Type B pancreatic cell (in vitro differentiated cells): ENCODE data around the gene GJA4. TPM values are rescaled to one million over a fixed set of nuclear protein-coding genes. Genes with fewer than 3 reads are reported as not detected.
"Not testable (repeated sequence)": the region's sequence is repeated elsewhere in the genome, so short reads cannot be mapped to it uniquely, and the experiment has no call there.

Source experiments
- DNase-seq: peaks from one replicate; pipeline ENCODE4 v3.0.0; 2021; ENCODE audit warnings: mixed read lengths; ENCODE audit not compliant: unreplicated experiment; ENCODE audit errors: extremely low spot score
- H3K27ac Mint-ChIP-seq: 2 replicates; pipeline ENCODE4 v1.8.0; 2021; ENCODE audit warnings: mild to moderate bottlenecking, mixed read lengths
- H3K27me3 Mint-ChIP-seq: 2 replicates; pipeline ENCODE4 v1.8.0; 2021; ENCODE audit warnings: mixed read lengths
- H3K36me3 Mint-ChIP-seq: 2 replicates; pipeline ENCODE4 v1.8.0; 2021; ENCODE audit warnings: mixed read lengths
- H3K4me1 Mint-ChIP-seq: one replicate; pipeline ENCODE4 v1.8.0; 2021; ENCODE audit warnings: mixed read lengths; ENCODE audit not compliant: unreplicated experiment
- H3K4me3 Mint-ChIP-seq: 2 replicates; pipeline ENCODE4 v1.8.0; 2021; ENCODE audit warnings: mild to moderate bottlenecking, mixed read lengths
- H3K9me3 Mint-ChIP-seq: 2 replicates; pipeline ENCODE4 v1.8.0; 2021; ENCODE audit warnings: mixed read lengths
- total RNA-seq: library from RNA; stranded (reverse); gene quantifications from 2 replicates; pipeline ENCODE4 v1.2.1, GENCODE V29; 2021; ENCODE audit warnings: low replicate concordance
- TF ChIP-seq, protein P1 (sequence below): fragments of 200-600 bp; sonication (generic); conservative IDR thresholded peaks from 2 replicates; pipeline ENCODE4 v1.5.0; 2021; ENCODE audit warnings: antibody characterized with exemption, mild to moderate bottlenecking

Gene GJA4
- total RNA-seq, 1 donor from 2014 or later, result 0.87 TPM

DNA sequence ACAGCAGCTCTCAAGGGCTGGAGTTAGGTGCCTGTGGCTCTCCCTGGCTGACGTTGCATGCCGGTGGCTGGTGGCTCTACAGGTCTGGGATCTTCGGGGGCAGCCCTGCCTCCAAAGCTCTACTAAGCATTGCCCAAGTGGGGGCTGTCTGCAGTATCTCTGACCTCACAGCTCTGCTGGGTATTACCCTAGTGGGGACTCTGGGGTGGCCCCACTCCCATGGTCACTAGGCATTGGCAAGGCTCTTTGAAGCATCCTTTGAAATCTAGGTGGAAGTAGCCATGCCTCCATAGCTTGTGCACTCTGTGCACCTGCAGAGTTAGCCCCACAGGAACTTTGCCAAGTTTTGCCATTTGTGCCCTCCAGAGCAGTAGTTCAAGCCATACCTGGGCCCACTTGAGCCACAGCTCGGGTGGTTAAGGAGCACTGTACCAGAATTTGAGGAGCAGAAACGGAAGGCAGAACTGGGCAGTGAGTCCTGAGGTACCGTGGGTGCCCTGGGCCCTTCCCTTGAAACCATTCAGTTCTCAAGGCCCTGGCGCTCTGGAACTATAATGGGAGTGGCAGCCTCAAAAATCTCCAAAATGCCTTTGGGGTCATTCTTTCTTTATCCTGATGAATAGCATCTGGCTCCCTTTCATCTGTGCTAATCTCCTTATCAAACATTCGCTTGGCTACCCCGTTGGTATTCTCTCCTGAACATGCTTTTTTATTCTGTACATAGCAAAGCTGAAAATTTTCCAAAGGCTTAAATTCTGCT, 15.4 kb downstream of the GJA4 start:
- DNase-seq, result no peak
- Mint-ChIP-seq H3K36me3 (no peaks in the 10 kb centered on the region), H3K27ac (no peak overlapping the region), H3K4me1 (no peaks in the 10 kb centered on the region), H3K4me3 (no peak overlapping the region), H3K9me3 (peaks cover 4% of the 10 kb centered on the region), H3K27me3 (no peaks in the 10 kb centered on the region)
- TF ChIP-seq, protein P1, sequence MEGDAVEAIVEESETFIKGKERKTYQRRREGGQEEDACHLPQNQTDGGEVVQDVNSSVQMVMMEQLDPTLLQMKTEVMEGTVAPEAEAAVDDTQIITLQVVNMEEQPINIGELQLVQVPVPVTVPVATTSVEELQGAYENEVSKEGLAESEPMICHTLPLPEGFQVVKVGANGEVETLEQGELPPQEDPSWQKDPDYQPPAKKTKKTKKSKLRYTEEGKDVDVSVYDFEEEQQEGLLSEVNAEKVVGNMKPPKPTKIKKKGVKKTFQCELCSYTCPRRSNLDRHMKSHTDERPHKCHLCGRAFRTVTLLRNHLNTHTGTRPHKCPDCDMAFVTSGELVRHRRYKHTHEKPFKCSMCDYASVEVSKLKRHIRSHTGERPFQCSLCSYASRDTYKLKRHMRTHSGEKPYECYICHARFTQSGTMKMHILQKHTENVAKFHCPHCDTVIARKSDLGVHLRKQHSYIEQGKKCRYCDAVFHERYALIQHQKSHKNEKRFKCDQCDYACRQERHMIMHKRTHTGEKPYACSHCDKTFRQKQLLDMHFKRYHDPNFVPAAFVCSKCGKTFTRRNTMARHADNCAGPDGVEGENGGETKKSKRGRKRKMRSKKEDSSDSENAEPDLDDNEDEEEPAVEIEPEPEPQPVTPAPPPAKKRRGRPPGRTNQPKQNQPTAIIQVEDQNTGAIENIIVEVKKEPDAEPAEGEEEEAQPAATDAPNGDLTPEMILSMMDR, result no peak

DNA sequence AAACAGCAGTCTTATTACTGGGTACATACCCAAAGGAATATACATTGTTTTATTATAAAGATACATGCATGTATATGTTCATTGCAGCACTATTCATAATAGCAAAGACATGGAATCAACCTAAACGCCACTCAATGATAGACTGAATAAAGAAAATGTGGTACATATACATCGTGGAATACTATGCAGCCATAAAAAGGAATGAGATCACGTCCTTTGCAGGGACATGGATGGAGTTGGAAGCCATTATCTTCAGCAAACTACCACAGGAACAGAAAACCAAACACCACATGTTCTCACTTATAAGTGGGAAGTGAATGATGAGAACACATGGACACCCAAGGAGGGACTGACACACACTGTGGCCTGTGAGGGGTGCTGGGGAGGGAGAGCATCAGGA, 18.0 kb downstream of the GJA4 start:
- H3K4me3 Mint-ChIP-seq, H3K36me3 Mint-ChIP-seq, DNase-seq, H3K27ac Mint-ChIP-seq, H3K27me3 Mint-ChIP-seq, H3K4me1 Mint-ChIP-seq, H3K9me3 Mint-ChIP-seq: not testable (repeated sequence)

DNA sequence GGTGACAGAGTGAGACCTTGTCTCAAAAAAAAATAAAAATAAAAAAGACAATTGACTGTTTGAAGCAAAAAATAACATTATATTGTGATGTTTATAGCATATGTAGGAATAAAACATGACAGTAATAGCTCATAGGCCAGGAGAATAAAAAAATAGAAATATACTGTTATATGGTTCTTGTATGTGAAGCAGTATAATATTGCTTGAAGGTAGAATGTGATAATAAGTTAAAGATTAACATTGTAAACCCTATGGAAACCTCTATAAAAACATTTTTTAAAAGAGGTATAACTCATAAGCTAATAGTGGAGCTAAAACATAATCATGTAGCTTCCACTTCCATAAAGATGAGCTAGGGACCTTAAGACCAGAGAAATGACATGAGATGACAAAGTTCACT, 23.5 kb downstream of the GJA4 start:
- Mint-ChIP-seq H3K27me3 (no peaks in the 10 kb centered on the region), H3K9me3 (no peaks in the 10 kb centered on the region), H3K27ac (no peak overlapping the region), H3K4me3 (no peak overlapping the region), H3K4me1 (no peaks in the 10 kb centered on the region), H3K36me3 (no peaks in the 10 kb centered on the region)
- TF ChIP-seq, protein P1, result no peak
- DNase-seq, result no peak

DNA sequence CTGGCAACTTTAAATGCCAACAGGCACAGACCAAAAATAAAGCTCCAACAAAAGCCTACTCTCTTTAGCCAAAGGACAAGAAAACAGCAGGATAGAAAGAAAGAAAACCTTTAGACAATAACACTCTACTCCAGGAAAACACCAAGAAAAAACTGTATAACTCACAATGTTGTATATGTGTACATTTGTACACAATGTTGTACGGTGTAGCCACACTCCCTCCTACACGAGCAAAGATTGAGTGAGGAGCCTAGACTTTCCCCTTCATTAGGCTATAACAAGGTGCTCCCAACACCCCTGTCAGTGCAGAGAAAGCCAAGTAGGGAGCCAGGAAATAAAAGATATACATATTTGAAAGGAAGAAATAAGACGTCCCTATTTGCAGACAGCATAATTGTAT, 24.0 kb downstream of the GJA4 start:
- no peaks in the 10 kb centered on the region for H3K27me3 Mint-ChIP-seq
- no peak overlapping the region for H3K27ac Mint-ChIP-seq
- H3K4me3 Mint-ChIP-seq, result no peak overlapping the region
- no peaks in the 10 kb centered on the region for H3K4me1 Mint-ChIP-seq
- TF ChIP-seq, protein P1, result no peak
- H3K9me3 Mint-ChIP-seq, result no peaks in the 10 kb centered on the region
- no peak for DNase-seq
- no peaks in the 10 kb centered on the region for H3K36me3 Mint-ChIP-seq

DNA sequence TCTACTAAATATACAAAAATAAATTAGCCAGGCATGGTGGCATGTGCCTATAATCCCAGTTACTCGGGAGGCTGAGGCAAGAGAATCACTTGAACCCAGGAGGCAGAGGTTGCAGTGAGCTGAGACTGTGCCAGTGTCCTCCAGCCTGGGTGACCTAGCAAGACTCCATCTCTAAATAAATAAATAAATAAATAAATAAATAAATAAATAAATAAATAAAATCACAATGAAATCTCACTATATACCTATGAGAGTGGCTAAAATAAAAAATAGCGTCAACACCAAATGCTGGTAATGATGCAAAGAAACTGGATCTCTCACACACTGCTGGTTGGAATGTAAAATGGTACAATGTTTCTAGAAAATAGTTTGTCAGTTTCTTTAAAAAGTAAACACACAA, 26.1 kb downstream of the GJA4 start:
- DNase-seq, H3K9me3 Mint-ChIP-seq, H3K27ac Mint-ChIP-seq, H3K27me3 Mint-ChIP-seq, H3K4me1 Mint-ChIP-seq, H3K36me3 Mint-ChIP-seq, H3K4me3 Mint-ChIP-seq: not testable (repeated sequence)

DNA sequence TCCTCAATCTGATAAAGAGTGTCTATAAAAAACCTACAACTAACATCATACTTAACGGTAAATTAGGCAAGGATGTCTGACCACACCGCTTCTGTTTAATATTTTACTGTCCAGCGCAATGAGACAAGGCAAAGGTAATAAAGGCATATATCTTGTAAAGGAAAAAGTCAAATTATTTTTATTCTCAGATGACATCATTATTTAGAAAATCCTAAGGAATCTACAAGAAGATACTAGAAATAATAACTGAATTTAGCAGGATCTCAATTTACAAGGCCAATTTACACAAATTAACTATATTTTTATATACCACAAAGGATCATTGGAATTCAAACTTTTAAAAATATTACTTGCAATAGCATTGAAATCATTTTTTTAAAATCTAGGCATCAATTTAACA, 29.4 kb downstream of the GJA4 start:
- H3K27me3 Mint-ChIP-seq, result peaks cover 3% of the 10 kb centered on the region
- H3K27ac Mint-ChIP-seq, result no peak overlapping the region
- no peak for DNase-seq
- H3K4me3 Mint-ChIP-seq, result no peak overlapping the region
- peaks cover 5% of the 10 kb centered on the region for H3K4me1 Mint-ChIP-seq
- H3K36me3 Mint-ChIP-seq, result no peaks in the 10 kb centered on the region
- TF ChIP-seq, protein P1, result no peak
- no peaks in the 10 kb centered on the region for H3K9me3 Mint-ChIP-seq
